ENCODE results near the gene ZNF521.

ZNF521 gene

DNA sequence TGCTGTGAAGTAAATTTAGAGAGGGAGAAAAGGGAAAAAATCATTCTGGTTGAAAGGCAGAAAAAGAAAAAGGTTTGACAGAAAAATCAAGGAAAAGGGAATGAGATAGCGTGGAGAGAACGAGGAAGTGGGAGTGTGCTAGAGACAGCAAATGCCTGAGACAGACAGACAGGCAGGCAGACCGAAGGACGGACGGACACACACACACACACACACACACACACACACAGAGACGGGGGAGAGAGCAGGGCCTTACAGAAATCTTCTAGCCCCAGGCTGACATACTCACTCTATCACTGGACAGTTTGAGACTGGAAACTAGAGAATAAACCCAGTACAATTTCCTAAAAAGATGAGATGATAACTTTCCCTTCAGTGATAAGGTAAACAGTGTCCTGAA, 238.4 kb downstream of the ZNF521 start:
- DNase-seq, result no peak

DNA sequence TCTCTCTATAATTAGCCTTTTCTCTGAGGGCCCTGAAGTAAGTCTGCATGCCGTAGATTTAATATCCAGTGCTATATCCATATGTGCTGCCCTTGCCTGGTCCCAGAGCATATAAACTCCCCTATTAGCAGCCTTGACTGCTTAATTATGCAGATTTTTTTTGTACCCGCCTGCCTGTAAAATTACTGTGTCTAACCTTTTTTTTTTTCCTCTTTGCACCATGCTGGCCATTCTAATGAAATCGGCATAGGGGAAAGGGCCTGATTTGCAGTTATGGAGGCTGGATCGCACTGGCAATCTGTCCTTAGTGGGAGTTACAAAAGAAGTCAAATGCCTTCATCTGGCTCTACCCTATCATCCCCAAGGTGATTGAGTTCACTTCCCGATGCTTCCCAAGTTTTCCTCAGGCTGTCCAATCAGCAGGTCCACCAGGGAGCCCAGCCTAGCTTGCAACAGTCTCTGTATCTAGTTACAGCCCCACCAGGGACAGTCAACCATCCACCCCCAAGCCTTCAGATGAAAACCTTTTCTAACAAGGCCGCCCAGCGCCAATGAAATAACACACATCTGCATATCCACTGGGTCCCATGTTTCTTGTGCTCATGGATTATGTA, 239.0 kb downstream of the ZNF521 start:
- DNase-seq, result no peak

DNA sequence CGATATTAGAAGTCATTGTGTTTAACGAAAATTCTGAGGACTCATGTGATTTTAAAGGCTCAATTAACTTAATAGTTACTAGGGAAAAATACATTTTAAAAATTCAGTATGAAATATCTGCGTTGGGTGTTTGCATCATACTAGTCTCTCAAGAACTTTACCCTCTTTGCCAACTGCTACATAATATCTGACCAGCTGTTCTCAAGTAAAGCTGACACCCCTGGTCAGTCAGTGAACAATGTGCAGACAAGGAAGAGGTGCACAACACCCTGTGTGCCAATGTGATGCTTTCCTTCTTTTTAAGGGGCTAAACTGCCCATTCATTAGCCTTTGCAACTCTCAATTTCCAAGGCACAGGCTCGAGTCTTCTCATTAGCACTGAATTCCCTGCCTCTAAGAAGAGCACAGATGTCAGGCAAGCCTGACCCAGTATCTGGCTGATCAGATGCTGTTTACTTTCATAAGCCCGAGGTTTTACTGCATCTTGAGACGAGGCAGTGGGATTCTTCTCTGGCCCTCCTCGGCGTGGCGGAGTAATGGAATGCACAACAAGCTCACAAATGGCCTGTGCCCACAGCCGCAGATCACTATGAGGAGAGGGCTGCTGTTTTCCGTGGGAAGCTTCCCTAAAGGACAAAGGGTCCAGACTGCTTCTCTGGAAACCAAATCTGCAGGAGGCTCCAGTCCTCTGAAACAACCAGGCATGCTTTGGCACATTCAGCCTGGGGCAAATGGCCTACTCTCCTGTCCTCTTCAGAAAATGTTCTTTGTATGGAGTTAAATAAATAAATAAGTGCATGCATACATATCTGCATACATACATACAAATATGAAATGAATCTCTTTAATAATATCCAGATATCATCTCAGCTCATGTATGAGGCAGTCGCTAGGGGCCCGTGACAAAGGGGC, 240.3 kb downstream of the ZNF521 start:
- no peak for DNase-seq

DNA sequence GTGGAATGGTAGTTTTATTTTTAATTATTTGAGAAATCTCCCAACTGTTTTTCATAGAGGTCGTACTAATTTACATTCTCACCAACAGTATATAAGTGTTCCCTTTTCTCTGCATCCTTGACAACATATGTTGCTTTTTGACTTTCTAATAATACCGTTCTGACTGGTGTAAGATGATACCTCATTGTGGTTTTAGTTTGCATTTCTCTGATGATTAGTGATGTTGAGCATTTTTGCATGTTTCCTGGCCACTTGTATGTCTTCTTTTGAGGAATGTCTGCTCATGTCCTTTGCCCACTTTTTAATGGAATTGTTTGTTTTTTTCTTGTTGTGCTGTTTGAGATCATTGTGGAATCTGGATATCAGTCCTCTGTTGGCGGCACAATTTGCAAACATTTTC, 242.5 kb downstream of the ZNF521 start:
- no peak for DNase-seq

DNA sequence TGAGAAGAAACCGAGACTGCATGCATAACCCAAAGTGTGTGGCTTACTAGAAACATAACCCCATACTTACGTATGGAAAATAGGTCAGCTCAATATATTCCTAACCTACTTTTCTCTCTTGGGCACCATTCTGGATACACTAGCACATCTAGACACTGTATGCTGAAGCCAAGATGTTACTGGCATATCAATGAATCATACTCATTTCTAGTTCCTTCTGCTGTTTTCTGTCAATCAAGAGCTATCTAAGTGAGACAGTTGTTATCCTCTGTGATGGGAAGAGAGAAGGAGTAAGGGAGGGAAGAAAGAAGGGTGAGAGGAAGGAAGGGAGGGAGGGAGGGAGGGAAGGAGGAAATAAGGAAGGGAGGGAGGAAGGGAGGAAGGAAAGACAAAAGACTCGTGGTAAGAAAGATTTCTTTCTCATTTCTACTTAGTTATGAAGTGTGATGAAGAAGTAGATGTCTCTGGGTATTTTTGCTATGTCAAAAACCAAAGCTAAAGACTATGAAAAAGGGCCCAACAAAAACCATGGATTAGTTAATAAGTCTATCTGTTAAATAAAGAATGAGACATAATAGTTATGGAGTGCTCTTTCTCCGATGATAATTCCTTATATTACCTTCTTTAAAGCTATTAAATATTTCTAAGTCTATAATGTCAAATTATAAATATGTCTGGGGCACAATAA, 248.4 kb downstream of the ZNF521 start:
- no peak for DNase-seq

DNA sequence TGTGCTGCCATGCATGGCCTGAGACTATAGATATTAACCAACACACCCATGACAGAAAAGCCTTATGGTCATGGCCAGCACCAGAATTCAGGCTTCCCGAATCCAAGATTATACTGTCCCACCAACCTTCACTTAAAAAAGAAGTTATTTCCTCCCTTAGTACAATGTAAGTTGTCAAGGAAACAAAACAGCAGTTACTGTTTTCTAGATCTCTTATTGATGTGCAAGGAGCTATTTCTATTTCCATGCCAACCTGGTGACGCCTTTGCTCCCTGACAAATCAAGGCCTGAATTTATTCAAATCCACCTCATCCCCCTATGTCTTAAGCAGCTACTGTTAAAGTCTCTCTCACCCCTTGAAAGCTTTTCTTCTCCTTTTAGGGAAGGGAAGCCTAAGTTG, 249.3 kb downstream of the ZNF521 start:
- no peak for DNase-seq

DNA sequence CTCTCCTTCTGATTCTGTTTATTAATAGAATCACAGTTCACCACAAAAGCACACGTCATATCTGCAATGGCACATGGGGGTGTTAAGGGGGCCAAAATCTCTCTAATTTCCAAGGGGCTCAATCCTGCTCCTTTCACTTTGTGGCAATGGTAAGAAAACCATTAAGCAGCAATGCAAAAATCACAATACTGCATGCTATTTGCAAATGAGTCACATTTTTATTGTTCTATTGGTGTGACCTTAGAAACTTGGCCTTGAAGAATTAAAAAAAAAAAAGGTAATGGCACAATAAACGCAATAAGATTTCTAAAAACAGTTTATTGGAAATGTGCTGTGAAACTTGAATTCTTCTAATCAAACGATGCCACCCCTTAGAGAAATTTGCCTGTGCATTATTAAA, 251.5 kb downstream of the ZNF521 start:
- DNase-seq, result no peak

DNA sequence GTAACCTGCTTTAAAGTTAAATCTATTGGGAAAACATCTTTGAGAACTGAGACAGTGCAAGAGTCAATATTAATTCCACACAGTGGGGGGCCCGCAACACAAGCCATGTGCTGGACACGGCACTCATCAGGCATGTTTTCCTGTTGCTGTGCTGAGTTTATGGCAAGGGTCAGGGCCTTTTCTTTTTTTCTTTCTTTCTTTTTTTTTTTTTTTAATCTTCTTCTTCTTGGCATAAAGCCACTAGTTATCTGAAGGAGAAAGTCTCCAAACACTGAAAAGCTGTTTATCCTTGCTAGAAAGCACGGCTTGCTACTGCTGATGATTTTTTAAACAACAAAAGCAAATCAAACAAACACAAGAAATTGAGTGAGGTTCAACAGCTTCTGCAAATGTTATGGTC, 252.1 kb downstream of the ZNF521 start:
- no peak for DNase-seq

DNA sequence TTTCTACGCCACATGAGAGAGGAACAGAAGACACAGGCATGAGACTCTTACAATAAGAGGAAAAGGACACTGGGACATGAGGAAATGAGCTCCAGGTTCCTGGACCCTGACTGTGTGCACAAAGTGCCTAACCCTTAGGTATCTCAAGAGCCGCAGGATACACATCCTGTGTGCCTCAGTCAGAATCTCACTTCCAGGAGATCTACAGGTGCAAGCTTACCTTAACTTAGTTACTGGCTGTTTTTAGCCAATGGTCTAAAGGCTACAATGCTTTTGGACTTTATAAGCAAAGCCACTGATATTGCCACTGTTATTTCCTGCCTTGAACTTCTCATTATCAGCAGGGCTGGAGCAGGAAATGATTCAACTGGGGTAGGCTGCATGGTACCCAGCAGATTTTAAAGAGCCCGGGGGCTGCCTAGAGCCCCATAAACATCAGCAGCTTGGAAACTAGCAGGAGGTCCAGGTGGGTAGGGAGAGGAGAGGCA, 254.4 kb downstream of the ZNF521 start:
- no peak for DNase-seq

DNA sequence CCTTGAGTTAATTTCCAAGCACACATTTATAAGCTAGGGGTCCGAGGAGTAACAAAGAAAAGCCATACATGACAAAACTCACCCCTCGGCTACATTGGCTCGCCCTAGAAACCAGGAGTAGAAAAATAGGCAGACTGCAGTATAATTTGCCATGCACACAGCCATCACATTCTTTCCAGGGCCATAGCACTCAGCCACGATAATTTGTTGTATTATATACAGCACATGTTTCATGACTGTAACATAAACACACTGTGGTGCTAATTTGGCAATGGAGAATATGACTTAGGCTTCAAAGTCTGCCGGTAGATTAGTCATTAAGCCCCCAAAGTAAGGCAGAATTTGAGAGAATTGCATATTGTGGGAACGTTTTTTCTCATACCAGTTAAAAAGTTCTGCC, 254.9 kb downstream of the ZNF521 start:
- DNase-seq, result no peak

DNA sequence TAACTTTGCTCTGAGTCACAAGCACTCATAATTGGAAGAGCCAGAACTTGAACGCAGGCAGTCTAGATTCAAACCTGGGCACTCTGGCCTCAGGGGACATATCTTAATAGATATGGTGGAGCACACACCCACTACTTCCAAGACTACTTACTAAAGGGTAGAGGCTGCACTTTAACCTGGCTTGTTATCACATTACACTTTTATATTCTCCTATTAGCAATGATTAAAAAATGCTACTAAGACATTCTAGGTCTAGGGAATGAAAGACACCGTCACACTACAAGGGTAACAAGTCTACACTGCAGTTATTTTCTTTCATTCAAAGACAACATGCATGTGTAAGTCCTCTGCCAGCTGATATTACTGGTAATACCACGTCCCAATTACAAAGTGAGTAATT, 258.8 kb downstream of the ZNF521 start:
- no peak for DNase-seq

DNA sequence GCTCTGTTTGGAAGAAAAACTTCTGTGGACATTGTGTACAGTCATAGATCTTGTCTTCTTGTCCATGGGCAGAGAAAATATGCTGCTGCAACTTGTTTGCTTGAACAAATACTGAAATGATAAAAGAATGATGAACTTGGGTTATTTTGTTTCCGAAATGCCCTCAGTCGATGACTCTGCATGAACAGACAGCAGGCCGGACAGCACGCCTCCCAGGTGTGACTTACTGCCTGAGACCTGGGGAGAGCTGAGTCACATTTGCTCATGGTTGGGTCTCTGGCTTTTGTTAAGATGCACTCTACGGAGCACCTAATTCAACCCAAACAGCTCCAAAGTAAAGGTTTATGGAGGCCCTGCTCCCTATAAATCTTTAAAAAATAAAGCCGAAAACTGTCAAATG, 262.5 kb downstream of the ZNF521 start:
- no peak for DNase-seq

DNA sequence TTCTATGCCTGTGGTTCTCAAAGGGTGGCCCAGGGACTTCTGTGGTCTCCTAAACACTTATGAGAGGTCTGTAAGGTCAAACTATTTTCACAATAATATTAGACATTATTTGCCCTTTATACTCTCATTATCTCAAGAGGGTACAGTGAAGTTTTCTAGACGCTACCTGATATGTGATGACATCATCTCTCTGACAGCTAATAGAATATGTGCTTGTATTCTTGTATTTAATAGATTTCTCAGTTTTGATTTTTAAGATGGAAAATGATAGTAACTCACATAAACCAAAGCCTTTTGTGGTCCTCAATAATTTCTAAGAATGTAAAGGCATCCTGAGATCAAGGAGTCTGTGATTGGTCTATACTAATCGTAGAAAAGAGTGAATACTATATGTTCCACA, 265.1 kb downstream of the ZNF521 start:
- DNase-seq, result no peak

DNA sequence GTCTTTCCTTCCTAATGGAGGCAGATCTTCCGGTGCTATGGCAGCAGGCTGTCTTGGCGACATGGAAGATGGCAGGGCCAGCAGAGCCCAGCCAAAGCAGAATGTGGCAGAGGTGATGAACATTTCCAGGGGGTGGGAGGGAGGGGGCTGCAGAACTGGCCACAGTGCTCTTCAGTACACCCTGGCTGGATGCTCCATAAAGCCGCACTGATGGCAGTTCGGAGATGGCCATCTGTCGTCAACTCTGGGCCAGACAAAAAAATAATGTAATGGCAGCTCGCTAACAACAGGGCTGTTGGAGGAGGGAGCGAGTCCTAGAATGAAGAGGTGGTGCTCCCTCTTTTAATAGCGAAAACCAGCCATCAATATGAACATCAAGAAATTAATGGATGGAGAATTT, 271.0 kb downstream of the ZNF521 start:
- DNase-seq, result no peak

DNA sequence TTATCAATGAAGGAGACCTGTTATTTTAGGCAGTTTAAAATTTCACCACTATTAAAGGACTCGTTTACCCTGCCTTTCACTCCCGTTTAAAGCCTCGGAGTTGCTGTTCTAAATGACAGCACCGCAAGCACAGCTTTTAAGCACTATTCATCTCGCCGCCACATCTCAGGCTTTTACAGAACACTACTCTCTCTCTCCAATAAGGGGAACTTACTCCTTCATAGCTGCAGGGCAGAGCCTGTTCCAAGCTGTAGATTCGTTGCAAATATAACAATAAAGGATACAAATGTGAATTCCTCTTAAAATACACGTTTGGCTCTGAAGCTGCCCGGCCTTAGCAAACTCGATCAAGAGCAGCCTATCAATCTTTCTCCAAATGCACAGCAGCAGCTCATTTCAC, 271.8 kb downstream of the ZNF521 start:
- no peak for DNase-seq

DNA sequence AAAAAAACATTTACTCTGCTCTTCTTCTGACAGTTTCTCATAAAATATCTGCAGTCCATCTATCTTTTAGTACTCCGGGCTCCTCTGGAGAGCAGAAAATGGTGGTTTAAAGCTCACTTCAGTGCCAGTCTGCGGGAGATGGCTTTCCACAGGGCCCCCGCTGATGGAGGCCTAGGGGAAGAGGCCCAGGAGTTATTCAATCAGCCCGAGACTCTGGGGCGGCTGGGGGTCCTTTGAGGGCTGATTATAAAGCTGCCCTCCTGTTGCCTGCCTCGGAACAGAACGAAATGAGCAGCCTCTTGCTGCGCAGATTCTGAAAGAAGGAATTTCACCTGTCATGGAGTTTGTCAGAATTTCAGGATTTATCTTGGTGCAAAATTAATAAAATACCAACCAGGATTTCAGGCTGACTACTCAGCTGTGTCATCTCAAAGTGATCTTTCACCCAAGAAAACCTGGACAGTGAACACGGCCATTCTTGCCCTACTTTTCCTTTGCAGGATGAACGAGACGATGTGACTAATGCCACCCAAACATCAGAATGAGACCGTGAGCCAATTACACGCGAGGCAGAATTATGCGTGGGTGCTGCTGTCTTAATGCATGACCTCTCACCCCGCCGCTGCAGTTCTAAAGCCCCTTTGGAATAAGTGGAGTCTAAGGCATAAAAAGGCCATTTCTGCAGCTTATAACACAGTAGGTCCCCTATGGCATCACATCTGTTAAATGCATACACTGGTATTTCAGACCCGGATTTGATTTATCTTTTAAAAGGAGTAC, 273.8 kb downstream of the ZNF521 start:
- no peak for DNase-seq

DNA sequence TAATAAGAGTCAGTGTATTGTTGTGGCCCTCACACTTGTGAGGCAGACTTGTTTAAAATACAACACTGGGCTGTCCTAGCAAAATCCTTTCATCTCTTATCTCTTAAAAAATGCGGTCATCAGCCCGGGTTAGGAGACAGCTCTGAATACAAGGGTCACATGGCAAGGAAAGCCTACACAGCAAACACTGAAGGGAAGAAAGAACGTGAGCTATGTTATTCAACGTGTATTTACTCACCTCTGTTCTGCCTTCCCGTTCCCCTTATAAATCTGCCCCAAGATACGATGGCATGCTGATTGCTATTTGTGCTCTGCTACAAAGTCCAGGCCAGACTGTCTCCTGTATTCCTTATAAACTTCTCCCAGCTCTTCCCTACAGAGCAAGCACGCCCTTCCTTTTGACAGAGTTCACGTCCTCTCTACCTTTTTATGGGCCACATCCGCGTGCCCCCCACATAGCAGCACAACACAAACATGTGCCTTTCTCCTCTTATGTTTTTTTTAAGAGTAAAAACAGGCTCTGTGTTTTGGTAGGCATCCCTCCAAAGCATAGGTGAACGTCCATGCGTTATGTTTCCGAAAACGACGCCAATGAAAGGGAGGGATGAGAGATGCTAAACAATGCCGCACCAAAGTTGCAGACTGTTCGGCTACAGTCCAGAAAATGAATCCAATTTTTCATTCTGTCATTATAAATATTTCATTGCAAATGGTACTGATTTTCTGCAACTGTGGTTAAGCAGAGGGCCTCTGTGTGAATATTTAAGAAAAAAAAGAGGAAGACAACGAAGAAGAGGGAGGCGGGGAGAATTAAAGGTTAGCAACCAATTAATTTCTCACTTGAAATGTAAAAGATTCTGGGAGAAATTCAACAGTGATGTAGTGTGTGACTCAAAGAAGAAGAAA, 274.7 kb downstream of the ZNF521 start:
- DNase-seq, result no peak

DNA sequence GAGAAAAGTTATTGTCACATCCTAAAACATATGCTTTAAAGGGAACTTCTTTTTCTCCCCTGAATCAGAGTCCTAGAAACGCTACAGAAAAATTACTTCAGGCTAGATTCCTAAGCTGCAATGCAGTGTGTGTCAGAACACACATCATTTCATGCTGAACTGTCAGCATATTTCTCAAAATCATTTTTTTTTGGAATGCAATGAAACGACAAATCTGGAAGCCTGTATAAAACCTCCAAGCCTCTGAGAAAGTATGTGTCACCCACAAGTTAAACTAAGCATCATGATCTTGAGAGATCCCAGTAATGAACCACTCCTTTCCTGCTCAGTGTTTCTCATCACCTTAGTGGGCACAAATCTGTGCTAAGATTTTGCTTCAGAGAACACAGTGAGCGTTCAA, 276.2 kb downstream of the ZNF521 start:
- DNase-seq, result no peak

DNA sequence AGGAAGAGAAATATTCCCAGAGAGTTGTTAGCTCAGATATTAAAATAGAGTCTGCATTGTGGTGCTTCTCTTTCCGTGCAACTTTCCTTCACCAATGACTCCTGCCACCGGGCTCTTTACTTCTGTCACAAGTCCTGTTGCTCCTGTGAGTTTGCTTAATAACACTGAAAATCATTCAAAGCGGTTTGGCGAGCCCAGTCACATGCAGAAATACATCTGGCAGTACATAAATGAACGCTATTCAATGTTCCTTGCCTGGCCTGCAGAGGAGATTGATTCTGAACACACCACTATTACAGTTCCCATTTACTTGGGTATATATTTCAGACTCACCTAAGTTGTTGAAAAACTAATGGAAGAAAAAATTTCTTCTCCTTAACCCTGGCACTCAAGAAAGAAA, 276.6 kb downstream of the ZNF521 start:
- DNase-seq, result no peak

DNA sequence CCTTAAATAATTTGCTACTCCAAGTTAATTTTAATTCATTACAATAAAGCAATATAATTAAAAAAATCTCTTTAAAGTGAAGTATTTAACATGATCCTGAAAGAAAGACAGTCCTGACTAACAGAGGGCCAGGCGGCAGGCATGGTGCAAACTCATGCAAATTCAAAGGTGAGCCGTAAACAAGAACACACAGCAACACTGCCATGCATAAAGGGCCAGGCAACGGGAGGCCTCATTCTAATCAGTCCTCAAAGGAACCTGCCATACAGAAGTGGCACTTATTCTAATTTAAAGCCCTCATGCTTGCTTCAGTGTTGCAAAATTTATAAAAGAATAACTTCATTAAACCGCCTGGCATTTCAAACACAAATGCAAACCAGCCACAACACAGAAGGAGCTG, 277.0 kb downstream of the ZNF521 start:
- no peak for DNase-seq

DNA sequence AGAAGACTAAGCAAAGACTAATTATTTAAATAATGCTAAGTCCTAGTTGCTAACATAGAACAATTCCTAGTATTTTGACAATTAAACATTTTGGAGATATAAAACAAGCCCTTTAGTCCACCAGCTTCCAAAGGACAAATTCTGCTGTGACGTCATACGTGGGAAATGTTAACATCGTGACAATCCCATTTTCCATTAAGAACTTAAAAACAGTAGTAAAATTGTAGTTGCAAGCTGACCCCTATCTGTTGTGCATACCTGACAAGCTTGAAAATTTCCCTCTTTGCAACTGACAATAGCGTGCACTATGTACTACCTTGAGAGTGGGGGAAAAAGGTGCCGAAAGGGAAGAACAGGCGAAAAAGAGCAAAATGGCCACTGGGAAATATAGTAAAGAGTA, 279.8 kb downstream of the ZNF521 start:
- no peak for DNase-seq
